ENCODE measurements around the gene PRR14.

GRCh38 chr16:30604316-30604947, 46.3 kb upstream of the PRR14 start:
- no peak for TF ChIP-seq SUZ12 (IDR thresholded peaks at IDR 0.05; ENCODE audit: extremely low read depth, insufficient read depth, insufficient read length)
- TF ChIP-seq ZNF274 (IDR thresholded peaks at IDR 0.05; ENCODE audit: low read depth, low read length), result no peak
- no peak for TF ChIP-seq YY1 (IDR thresholded peaks at IDR 0.05; ENCODE audit: insufficient read depth, insufficient read length)
